Iris pigment epithelial cell (primary cell): ENCODE measurements around the gene MRPL43.
A peak's percentile ranks its signal among the peaks of the same experiment; 100 is the strongest.

Experiments used
- DNase-seq: peaks from one replicate; pipeline ENCODE4 v3.0.0-alpha.2; 2011; ENCODE audit warnings: low read depth

The MRPL43 gene

DNA sequence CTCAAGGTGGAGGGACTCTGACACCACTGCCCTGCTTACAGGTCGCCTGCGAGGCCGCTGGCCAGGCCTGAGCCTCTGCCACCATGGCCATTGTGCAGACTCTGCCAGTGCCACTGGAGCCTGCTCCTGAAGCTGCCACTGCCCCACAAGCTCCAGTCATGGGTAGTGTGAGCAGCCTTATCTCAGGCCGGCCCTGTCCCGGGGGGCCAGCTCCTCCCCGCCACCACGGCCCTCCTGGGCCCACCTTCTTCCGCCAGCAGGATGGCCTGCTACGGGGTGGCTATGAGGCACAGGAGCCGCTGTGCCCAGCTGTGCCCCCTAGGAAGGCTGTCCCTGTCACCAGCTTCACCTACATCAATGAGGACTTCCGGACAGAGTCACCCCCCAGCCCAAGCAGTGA, 15.2 kb upstream of the MRPL43 start:
- DNase-seq, result no peak

DNA sequence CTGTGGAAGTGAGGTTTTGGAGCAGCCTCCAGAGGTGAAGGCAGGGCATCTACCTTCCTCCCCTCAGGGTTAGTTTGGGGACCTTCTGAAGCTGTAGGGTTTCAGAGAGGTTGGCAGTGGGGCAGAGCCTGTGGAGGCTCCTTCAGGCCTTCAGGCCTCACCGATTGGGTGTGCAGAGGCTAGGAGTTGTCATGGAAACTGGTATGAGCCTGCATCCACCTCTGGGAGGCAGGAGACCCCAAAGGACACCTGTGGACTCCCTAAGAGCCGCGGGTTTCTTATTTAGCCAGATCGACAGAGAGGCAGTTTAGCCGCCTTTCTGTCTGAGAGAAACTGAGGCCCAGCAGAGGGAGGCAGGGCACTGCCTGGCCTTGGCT, 14.3 kb upstream of the MRPL43 start:
- DNase-seq, result no peak

- peak; percentile 95 for DNase-seq
These were observed 13.8 kb upstream of the MRPL43 start for GRCh38 chr10:101000915-101001658.

DNA sequence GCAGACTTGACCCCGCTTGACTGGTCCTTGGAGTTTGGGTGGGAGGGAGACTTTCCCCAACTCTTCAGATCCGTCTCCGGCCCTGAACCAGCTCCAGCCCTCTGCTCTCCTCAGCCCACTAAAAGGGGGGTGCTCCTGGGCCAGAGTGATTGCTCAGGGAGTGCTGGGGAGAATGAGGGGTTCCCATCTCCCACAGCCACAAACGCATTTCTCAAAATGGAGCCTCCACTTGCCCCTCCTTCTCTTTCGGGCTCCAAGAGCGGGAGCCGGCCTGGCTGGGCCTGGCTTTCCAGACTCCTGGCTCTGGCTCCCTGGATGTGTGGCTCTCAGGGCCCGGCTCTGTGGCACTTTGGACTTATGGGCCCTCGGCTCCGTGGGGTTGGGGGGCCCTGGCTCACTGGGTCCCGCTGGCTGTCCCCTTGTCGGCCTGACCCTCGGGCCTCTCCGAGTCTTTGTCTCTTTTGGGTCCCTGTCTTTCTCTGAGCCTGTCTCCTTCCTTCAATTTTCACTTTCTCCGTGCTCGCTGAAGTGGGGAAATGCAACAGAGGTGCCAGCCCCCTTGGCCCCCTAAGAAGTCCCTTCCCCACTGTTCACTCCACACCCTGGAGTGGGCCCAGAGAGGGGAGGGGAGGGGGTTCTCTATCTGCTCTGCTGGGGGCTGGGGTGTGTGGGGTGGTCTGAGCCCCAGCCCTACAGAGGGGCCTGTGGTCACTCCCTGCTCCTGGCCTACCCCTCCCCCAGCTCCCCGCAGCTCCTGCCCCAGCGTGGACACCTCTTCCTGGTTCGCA, 13.0 kb upstream of the MRPL43 start:
- DNase-seq, result peak; percentile 37

DNA sequence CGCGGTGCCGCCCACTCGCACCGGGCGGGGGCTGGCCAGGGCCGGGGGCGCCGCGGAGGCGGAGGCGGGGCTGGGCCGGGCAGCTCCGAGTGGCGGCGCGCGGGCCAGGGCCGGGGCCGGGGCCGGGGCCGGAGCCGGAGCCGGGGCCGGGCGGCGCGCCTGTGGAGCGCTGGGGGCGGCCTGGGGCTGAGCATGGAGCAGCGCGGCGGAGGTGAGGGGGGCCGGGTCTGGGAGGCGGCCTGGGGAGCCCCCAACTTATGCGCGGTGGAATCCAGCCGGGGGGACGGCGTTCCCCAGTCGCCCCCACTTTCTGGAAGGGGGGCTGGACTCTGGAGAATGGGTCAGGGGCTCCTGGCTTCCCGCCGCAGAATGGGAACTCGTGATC, 12.4 kb upstream of the MRPL43 start, which contains the start of gene LZTS2:
TSS of gene LZTS2 (plus strand) at position 67 of the 385 bp plus-strand sequence. CDS start 2,731 bp downstream, outside the sequence.
- no peak for DNase-seq

DNA sequence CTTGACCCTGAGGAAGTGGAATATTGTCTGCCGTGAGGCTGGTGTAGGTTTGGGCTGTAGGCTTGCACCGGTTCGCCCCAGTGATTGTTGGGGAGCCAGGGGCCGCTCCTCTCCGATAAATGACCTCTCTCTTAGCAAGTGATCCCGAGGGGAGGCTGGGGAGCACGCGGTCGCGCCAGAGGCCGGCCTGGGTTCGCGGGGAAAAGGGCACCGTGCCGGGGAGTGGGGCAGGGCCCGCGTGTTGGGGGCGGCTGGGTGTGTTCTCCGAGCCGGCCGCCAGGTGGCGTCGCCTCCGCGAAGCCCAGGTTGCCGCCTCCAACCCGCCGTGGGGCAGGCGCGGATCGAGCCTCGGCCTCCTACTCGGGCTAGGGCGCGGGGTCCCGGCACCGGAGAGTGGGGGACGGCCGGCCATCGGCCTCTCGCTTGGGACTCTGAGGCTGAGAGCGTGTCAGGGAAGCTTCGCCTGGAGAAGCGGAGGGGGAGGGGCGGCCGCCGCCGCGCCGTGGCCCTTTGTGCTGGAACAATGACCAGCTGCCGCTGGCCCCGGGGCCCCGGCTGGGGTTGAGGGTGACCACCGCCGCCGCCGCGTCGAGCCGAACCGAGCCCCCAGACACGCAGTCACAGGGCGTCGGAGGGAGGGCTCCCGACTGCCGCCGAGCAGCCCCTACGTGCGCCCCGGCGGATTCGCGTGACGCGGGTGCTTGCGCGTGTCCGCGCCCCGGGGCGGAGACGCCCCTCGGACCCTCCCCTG, 11.9 kb upstream of the MRPL43 start:
- peak; percentile 60 for DNase-seq

DNA sequence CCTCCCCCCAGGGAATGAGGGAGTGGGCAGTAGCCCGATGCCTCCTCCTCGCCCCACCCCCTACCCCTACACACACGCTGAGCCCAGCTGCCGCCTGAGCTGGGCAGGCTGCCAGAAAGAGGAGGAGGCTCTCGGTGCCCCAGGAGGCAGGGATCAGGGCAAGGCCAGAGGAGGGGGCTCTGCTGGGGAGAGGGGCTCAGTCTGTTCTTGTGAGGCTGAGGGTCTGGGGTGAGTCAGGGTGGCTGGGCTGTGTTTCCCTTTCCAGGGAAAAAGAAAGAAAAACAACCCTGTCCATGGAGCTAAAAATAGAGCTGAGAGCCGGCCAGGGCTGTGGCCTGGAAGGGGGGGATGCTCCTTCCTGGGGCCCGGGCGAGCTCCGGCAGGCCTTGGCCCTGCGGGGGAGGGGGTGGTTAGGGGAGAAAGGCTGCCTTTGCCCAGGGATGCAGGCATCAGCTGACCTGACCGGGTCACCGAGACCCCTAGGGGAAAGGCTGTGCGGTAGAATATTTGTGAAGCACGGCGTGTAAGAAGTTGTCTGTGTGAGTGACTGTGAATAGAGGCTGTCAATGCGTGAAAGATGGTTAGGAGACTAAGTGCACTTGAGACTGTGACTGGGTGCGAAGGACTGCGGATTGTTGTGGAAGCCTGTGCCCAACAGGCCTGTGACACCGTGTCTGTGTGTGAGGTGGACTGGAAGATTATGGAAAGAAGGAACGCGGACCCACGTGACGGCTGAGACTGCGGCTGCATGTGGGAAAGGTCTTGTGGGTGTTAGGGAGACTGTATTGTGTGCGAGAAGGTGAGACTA, 11.1 kb upstream of the MRPL43 start:
- peak; percentile 76 for DNase-seq

GRCh38 chr10:100997360-100998182, 10.3 kb upstream of the MRPL43 start:
- DNase-seq, result peak; percentile 61

- peak; percentile 9 for DNase-seq
These were observed 9.5 kb upstream of the MRPL43 start for GRCh38 chr10:100996678-100997359.

DNA sequence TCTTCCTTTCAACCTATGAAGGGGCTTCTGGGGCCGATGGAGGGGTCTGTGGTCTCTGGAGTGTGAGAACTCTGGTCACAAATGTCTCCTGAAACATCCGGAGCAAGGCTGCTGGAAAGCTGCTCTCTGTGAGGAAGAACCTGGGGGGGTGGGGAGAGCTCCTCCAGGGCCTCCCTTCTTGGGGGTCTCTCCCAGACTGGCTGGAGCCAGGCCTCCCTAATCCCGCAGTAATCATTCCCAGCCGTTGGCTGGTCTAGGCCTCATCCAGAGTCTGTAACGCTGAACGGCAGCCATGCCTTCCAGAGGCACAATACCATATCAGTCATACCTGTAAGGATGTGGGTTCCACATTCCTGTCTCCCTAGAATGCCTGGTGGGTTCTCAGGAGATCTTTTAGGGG, 7.9 kb upstream of the MRPL43 start:
- DNase-seq, result no peak

DNA sequence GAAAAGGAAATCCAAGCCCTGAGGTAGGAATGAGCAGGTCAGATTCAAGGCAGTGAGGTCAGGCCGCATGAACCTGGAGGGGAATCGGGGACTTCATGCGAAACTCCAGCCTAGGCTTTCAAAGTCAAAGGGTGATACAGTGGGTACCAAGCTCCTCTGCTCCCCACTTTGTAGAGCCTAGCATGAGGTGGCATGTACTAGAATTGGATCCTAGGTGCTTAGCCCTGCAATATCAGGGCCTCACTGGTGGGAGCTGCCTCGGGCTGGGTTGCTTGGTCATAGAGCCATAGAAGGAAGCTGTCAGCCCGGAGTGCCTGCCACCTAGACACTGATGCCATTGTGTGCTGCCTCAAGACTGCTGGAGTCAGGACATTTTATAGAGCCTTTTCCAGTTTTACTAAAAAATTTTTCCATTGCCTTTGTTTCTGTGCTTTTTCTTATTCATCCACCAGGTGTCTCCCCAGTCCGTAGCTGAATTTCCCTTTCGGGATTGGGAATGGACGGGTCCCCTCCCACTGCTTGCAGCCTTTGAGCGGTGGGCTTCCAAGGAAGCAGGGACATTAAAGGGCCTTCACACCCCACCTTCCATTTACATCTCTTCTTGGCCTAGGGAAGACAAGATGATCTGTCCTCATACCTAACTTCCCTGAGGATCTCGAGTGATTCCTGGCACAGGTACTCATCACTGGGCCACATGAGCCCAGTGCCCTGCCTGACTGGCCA, 6.8 kb upstream of the MRPL43 start:
- peak; percentile 33 for DNase-seq

- no peak for DNase-seq
These were observed 1.8 kb upstream of the MRPL43 start for GRCh38 chr10:100989088-100989487.

DNA sequence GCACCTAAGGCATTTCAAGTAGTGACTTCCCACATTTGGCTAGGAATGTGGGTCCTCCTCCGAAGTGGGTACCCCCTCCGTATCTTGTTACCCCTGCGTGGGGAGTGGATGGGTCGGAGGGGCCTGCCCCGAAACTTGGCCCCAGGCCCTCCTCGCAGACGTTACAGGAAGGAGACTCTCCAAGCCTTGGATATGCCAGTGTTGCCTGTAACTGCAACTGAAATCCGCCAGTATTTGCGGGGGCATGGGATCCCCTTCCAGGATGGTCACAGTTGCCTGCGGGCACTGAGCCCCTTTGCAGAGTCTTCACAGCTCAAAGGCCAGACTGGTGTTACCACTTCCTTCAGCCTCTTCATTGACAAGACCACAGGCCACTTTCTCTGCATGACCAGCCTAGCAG, 869 bp upstream of the MRPL43 start:
- no peak for DNase-seq

DNA sequence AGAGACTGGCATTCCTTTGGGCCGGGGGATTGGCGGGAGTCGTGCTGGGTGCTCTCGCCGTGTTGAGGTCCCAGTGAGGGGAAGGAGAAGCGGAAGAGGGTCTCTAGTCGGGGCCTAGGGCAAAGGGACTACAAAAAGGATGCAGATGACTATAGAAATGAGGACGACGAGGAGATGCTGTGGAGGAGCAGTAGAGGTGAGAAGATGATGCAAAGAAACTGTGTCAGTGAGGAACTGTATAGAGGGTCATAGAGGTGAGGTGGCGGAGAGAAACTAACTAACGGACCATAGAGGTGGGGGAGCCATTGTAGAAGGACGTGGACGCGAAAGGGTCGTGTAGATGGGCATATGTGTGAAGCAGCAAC, 370 bp upstream of the MRPL43 start:
- no peak for DNase-seq

DNA sequence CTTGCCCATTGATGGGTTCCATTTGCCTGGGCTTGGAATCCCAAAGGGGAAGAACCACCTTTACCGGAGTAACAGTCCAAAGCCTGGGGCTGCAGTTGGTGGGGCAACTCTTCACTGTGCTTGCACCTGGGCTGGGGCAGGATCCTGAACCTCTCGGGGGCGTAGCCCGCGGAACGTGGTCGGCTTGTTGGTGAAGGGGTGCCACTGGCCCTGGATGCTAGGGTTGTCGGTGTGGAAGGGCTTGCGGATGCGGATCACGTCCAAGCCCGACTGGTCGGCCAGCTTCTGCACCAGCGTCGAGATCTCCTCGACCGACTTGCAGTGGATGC, 710 bp downstream of the MRPL43 start:
- peak; percentile 22 for DNase-seq

GRCh38 chr10:100985336-100985735, 2.0 kb downstream of the MRPL43 start:
- DNase-seq, result no peak

GRCh38 chr10:100984672-100985177, 2.6 kb downstream of the MRPL43 start:
- DNase-seq, result peak; percentile 29

- DNase-seq, result no peak
These were observed 3.2 kb downstream of the MRPL43 start for GRCh38 chr10:100983868-100984671.
